ENCODE measurements around the gene PPP1R15A.

- TF ChIP-seq, protein P1, sequence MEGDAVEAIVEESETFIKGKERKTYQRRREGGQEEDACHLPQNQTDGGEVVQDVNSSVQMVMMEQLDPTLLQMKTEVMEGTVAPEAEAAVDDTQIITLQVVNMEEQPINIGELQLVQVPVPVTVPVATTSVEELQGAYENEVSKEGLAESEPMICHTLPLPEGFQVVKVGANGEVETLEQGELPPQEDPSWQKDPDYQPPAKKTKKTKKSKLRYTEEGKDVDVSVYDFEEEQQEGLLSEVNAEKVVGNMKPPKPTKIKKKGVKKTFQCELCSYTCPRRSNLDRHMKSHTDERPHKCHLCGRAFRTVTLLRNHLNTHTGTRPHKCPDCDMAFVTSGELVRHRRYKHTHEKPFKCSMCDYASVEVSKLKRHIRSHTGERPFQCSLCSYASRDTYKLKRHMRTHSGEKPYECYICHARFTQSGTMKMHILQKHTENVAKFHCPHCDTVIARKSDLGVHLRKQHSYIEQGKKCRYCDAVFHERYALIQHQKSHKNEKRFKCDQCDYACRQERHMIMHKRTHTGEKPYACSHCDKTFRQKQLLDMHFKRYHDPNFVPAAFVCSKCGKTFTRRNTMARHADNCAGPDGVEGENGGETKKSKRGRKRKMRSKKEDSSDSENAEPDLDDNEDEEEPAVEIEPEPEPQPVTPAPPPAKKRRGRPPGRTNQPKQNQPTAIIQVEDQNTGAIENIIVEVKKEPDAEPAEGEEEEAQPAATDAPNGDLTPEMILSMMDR (IDR thresholded peaks at IDR 0.05): no peak
- TF ChIP-seq POLR2A (IDR thresholded peaks at IDR 0.05): no peak
These were observed 34.1 kb downstream of the PPP1R15A start for GRCh38 chr19:48906324-48906723.
